ENCODE measurements around the gene SPTBN1.

- TF ChIP-seq CTCF (IDR thresholded peaks at IDR 0.05; ENCODE audit: borderline replicate concordance, extremely low read depth, low read length, poor library complexity, severe bottlenecking) (no peak), EZH2 (IDR thresholded peaks at IDR 0.05; ENCODE audit: borderline replicate concordance, low read depth, low read length, severe bottlenecking) (no peak)
Observed at GRCh38 chr2:54683596-54683995, 227.5 kb downstream of the SPTBN1 start.

Data from DND-41 (cell line).